DMS 273 (cell line): Measurements from ENCODE around the gene MAPK12.

Experiments
- DNase-seq: peaks from one replicate; lab custom pipeline; 2025; ENCODE audit not compliant: unreplicated experiment; lab: John Stamatoyannopoulos, UW

Gene MAPK12

DNA sequence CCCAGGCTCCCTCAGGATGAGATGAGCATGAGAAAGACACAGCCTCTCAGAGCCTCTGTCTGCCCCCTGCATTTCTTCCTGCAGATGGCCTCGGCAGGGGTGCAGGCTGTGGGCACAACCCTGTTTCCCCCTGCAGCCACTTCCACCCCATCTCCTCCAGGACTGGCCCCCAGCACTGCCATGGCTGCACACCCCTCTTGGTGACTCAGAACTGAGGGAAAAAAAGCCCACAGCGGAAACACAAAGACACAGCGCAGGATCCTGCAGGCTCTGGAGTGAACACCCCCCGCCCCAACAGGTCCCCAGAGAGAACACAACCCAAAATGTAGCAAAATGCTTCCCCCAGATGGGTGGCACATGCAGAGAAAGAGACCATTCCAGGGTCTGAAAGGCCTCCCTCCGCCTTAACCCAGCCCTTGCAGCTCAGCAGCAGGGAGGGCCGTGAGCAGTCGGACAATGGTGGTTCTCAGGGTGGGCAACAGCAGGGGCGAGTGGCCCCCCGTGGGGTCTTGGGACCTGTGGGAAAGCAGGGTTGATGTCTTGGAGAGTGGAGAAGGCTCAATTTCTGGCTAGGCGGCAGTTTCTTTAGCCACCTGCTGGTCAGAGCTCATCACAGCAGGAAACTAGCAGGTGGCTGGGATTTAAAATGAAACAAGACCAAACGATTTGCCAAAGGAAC is 24.6 kb downstream of the MAPK12 start:
- DNase-seq: peak; percentile 30

DNA sequence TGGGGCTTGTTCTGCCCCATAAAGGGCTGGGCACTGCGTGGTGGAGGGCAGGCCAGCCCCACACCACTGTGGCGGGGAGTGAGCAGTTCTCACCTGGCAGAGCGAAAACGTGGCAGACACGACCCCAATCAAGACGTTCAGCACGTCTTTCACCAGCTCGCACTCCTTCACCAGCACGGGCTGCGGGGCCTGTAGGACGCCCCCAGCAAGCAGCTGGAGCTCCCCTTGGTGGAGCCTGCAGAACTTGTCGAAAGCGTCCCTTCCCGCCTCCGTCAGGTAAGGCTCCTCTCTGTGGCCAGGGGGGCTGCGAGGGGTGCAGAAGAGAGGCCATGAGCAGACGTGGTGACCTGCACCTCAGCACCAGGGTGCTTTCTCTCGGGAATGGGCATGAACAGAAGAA is 28.3 kb downstream of the MAPK12 start:
- DNase-seq: no peak

DNA sequence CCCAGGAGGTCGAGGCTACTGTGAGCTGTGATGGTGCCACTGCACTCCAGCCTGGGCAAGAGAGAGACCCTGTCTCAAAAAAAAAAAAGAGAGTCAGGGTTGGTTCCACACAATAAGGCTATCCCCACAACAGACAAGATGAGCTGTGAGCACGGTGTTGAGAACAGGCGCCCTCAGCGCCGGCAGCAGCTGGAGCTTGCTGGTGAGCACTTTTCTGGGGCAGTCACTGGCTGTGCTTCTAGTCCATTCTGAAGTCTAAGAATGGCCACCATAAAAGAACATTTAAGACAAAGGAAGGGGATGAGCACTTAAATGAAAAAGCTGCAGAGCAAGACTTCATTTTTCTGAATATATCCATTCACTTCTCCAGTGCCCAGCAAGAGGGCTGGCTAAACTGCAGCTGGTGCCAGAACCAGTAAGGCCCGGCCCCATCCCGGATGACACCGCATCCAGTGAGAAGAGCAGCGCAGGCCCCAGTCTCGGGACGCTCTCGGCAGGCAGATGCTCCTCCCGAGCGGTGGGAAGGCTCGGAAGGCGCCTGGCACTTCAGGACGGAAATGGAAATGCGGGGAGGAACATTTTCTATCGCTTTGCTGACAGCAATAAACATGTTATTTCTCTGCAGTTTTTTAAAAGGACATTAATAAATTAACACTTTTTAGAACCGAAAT is 28.9 kb downstream of the MAPK12 start:
- DNase-seq: no peak

DNA sequence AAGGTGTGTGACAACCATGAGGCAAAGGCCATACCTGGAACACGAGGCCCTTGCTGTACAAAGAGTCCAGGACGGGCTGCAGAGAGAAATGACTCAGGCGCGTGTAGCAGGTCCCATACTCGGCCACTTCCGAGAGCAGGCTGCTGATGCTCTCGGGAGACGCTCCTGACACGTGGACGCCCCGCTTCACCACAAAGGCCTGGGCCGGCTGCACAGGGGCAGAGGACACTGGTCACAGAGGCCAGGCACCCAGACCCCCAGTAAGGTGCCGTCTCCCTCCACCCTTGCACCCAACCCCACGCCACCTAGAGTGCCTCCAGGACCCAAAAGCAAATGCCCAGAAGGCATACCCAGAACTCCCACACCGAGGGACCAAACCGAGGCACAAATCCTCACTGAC is 32.1 kb downstream of the MAPK12 start:
- no peak for DNase-seq

DNA sequence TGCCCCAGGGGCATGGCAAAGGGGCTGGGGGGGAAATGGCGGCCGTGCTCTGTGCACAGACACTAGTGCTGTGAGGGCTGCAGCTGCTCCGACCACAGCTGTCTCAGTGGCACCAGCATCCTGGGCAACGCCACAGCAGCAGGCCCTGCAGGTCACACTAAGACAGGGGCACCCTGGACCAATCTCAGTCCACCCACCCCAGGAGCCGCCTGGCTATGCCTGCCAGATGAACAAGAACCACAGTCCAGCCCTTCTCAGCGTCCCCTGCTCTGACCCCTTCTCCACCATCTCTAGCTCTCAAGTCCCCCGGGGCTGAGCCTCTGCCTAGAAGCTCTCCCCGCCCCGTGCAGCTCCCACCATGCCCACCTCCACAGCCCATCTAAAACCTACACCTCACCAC is 33.1 kb downstream of the MAPK12 start:
- no peak for DNase-seq

DNA sequence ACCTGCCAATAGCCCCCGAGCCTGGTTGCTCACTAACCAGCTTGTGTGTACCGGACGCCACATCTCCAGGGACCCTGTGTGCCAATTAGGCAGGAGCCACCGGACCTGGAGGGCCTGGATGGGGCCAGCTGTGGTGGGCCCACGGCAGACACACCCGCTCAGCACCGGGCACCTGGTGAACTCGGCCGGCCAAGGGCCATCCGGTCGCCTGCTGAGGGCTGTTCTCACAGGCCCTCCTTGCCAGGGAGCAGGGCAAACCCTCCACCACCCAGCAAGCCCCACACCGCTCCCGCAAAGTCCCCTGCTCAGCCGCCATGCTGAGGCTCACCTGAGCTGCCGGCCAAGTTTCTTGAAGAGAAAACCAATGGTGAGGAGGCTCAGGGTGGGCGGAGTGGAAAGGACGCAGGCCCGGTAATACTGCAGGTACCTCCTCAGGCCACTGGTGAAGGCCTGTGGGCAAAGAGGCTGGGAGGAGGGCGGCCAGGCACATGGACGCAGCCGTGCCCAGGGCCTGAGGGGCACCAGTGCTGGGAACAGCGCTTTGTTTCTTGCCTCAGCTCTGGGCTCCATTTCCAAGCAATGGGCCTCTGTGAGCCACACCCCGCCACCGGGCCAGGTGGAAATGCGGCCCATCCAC is 33.8 kb downstream of the MAPK12 start:
- no peak for DNase-seq

DNA sequence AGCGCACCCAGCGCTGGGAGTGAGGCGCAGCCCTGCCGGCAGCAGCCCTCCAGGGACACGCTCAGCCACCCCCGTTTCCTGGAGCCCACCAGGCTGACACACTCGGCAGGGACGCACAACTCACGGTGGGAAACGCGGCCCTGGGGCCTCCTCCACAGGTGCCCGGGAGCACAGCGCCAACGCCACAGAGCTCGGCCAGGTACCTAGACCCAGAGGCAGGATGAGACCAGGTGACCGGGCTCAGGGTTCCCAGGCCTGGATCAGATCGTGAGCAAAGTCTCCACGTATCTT is 34.7 kb downstream of the MAPK12 start:
- DNase-seq: no peak

DNA sequence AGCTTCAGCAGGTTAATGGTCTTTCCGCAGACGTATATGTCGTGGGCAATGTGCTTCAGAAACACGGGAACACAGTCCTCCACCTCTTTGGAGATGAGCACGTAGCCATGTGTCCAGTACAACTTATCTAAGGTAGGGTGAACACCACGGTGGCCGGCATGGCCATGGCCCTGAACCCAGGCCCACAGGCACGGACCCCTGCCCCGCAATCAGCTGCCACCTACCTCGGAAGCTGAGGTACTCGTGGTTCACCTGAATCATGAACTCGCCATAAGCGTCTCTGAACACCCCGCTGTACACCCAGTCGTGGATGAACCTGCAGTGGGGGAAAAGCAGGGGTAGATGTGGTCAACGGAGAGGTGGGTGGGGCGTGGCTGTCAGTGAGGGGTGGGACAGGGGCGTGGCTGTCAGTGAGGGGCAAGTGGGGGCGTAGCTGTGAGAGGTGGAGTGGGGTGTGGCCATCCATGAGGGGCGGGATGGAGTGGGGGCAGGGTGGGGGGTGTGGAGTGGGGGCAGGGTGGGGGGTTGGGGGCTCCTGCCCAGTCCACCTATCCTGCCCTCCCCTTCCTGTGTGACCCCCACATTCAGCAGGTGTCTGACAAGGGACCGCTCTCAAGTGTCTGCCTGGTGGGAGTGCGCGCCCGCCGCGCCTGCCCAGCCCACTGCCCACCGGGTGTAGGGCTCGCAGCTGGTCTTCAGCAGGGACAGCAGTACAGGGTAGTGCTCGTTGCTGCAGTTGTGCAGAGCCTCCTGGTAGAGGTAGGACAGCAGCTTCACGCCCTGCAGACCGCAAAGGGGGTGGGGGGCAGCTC is 35.2 kb downstream of the MAPK12 start:
- DNase-seq: no peak

DNA sequence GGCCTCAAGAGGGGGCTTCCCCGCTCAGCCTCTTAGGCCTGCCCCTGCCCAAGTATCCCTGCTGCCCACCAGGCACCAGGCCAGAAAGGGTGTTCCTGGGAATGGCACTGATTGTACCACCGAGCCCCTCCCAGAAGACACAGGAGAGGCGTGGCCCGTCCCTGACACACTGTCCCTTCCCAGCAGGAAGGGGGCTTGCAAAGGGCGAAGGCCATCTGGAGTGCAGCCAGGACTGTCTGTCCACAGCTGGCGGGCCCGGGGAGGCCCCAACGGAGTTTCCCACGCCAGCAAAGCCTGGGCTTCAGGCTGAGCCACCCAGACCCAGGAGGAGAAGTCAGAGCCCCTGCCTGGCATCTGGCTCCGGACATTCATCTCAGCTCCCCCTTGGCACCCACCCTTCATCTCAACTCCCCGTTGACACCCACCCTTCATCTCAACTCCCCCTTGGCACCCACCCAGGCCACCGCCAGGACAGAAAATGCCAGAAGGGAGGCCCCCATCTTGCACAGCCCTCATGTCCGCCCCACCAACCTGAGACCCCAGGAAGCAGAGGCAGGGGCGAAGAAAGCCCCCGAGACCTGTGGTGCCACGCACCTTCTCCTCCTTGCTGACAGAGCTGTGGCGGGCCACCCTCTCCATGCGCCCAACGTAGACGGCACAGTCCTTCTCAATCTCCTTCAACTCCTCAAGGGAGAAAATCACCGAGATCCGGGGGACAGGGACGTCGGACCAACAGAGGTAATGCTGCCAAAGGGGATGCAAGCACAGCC is 36.1 kb downstream of the MAPK12 start:
- DNase-seq: no peak

DNA sequence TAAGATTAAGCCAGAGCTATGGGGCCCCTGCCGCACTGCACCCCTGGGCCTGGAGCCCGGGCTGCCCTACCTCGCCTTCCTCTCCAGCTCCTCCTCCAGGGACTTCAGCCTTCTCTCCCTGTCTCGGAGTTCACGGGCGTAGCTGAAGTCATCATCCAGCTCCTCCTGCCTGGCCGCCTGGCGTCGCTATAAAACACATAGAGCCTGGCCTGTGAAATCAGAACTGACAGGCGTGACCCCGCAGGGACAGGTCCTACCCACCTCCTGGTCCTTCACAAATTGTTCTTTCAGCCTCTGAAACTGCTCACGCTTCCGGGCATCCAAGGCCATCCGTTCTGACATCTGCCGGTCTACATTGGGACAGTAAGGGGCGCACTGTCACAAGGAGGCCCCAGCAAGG is 37.4 kb downstream of the MAPK12 start:
- DNase-seq: no peak

DNA sequence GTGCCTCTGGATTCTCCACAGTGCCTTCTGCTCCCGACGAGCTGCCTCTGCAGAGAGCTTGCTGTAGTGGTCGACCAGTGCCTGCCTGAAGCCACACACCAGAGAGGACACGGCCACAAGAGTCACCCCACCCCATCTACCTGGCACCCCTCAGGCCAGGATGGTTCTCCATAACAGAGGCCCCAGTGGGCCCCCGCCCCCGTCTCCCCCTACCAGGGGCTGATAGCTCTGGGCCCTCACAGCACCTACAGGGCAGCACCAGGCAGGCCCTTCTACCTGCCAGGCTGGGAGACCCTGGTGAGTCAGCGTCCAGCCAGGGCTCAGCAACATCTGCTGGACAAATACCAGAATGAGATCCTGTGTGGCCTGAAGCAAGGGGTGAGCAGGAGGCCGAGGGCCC is 39.0 kb downstream of the MAPK12 start:
- DNase-seq: no peak

DNA sequence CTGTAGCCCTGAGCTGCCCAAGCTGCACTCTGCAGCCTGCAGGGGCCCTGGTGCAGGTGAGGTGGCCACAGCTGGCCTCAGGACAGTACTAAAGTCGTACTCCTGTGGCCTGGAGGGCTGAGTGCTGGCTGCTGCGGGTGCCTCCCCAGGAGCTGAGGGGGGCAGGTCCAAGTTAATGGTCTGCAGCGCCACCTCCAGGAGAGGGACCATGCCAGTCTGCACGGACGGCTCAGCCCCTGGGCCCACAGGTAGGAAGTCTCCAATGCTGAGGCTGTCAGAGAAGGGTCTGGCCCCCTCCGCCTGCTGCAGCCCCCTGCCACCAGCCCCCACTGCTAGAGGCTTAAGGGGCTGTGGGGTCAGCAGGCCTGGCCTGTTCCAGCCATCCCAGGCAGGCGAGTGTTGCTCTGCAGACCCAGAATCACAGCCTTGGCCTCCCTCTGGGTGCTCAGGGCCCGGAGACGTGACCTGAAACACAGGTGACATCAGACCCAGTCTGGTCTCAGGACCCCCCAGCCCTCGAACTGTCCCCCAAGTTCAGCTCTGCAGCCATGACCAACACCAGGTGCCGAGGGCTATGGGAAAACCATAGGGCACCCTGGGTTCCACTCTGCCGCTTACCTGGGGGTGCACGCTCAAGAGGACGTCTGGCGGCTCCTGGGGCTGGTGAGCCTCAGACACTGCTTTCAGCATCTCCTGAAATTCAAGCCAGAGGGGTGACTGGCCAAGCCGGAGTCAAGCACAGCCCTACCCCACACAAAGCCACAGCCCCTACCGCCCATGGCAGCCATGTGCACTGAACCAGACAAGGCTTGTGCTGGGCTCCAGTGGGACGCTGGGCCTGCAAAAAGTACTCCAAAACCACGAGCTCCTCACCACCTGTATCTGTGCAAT is 39.8 kb downstream of the MAPK12 start:
- DNase-seq: no peak

DNA sequence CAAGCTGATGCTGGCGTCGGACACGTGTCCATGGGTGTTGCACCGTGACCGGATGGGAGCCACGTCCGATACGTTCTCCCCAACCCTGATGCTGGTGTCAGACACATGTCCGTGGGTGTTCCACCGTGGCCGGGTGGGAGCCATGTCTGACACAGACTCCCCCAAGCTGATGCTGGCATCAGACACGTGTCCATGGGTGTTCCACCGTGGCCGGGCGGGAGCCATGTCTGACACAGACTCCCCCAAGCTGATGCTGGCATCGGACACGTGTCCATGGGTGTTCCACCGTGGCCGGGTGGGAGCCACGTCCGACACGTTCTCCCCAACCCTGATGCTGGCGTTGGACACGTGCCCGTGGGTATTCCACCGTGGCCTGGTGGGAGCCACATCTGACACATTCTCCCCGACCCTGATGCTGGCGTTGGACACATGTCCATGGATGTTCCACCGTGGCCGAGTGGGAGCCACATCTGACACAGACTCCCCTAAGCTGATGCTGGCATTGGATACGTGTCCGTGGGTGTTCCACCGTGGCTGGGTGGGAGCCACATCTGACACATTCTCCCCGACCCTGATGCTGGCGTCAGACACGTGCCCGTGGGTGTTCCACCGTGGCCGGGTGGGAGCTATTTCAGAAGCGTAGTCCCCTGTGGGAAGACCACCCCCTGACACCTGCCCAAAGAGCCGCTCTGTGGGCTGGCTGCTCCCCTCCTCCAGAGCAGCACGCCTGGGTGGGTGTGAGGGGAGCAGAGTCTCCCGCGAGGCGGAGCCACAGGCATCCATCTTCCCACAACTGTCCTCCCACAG is 40.7 kb downstream of the MAPK12 start:
- DNase-seq: no peak

DNA sequence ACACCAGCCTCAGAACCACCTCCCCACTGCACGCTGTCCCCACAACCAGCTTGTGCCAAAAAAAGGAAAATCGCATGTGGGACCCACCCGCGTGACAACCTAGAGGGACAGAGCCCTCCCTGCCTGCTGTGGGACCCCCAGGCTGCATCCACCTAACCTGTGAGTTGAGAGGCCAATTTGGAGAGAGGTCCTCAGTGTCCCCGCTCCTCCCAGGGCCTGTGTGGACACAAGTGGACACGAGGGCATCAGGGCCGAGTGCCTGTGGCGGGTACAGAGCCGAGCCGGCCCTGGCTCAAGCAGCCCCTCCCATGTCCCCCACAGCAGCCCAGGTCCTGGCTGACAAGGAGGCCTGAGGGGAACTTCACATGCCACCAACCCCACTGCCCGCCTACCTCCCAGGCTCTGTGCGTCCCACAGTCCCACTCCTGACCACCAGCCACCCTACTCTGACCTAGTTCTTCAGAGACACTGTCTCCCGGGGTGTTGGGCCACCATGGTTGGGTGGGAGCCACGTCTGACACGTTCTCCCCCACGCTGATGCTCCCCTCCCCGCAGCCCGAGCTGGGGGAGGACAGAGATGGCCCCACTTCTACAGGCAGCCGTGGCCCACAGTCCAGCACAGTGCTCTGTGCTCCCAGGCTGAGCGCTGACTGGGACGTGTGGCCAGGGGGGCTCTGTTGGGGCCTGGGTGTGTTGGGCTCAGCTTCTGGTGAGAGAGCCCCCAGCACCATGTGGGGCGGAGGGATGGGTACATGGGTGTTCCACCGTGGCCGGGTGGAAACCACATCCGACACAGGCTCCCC is 41.5 kb downstream of the MAPK12 start:
- DNase-seq: no peak

DNA sequence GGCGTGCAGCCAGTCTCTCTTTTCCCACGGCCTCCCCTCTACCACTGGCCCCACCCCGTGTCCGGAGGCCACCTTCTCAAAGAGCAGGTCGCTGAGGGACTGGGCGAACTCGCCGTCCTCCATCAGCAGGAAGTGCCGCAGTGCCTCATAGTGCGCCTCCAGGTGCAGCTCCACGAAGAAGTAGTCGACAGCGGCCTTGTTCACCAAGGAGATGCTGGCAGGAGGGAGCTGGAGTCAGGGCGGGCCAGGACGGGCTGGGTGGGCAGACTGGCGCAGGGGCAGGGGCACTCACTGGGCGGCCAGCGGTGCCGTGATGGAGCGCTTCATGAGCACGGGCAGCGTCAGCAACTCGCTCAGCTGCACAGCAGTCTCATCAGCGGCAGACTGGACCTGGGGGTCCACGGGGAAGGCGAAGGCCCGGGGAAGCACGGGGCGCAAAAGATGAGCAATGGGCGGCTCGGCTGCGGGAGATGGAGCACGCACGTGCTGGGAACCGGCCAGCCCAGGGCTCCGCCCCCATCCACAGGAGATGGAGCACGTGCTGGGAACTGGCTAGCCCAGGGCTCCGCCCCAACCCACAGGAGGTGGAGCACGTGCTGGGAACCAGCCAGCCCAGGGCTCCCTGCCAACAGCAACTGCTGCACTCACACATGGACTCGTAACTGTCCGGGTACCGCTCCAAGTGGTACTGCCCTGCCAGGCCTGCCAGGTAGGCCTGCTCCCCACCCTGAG is 42.3 kb downstream of the MAPK12 start:
- peak; percentile 83 for DNase-seq

DNA sequence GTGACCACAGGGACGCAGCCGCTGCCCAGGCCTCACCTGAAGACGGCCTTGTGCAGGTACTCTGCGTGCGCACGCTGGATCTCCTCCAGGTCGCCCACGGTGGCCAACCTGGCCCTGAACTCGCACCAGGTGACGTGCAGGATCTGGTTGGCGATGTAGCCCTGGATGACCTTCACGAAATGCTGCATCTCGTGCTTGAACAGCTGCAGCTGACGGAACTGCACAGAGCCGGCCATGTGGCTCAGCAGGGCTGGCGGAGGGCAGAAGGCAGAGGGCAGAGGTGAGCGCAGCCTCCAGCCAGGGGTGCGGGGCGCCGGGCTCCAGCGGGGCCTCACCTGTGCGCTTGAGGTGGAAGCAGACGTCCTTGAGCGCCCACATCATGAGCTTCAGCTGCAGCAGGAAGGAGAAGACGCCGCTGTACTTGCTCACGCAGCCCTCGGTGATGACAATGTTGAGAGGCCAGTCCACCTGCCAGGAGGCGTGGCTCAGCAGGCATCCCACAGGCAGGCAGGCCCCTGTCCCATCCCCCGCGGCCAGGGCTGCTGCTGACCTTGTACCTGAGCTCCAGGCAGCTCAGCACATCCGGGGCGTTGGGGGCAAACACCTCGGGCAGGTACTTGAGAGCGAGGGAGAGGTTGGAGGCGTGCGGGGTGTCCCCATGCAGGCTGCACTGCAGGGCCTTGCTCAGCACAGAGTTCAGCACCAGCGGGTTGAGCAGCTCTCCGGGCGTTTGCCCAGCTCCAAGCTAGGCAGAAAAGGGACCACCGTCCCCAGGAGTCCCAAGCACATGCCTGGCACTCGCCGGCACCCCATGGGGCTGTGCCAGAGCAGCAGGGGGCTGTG is 43.1 kb downstream of the MAPK12 start:
- no peak for DNase-seq
